NCI-H2196 (cell line): ENCODE measurements around the gene ANKRD33B.
"Not testable (repeated sequence)": the region's sequence is repeated elsewhere in the genome, so short reads cannot be mapped to it uniquely, and the experiment has no call there.

Experiments
- DNase-seq: peaks from one replicate; lab custom pipeline; 2025; ENCODE audit not compliant: unreplicated experiment; lab: John Stamatoyannopoulos, UW

ANKRD33B gene

GRCh38 chr5:10612251-10612650 is 48.4 kb downstream of the ANKRD33B start:
- DNase-seq, result no peak

DNA sequence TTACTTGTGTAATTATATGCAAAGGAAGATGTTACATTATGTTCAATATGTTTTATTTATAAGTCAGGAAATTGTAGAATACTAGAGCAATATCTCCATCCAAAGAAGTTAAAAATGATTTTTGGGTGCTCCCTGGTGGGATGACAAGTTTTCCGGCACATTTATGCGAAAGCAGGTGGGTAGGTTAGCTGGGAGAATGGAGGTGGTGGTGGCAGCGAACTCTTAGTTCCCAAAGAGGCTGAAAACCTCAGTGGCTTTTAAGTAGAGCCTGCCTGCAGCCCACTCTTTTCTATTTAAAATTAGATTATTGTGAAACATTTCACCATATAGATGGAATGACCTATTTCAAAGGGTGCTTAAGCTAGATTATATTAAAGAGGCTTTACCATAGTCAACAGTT is 51.8 kb downstream of the ANKRD33B start:
- no peak for DNase-seq

DNA sequence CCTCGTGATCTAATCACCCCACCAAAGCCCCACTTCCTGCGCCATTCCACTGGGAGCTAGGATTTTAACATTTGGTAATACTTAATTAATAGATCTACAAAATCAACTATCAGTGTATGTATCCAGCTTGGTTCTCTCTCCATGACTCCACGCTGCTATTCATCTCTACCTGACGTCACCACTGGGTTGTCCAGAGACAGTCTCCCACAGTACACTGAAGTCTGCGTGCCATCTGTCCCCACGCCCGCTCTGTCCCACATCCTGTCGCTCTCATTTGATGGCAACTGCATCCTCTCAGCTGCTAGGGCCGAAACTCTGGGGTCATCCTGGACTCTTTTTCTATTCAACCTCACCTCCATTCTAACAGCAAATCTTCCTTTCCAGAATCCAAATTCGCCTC is 53.2 kb downstream of the ANKRD33B start:
- DNase-seq, result no peak

GRCh38 chr5:10618311-10618710 is 54.4 kb downstream of the ANKRD33B start:
- DNase-seq, result no peak

GRCh38 chr5:10619649-10620048 is 55.8 kb downstream of the ANKRD33B start:
- DNase-seq, result no peak

- no peak for DNase-seq
Measured at GRCh38 chr5:10620346-10620745, 56.5 kb downstream of the ANKRD33B start.

DNA sequence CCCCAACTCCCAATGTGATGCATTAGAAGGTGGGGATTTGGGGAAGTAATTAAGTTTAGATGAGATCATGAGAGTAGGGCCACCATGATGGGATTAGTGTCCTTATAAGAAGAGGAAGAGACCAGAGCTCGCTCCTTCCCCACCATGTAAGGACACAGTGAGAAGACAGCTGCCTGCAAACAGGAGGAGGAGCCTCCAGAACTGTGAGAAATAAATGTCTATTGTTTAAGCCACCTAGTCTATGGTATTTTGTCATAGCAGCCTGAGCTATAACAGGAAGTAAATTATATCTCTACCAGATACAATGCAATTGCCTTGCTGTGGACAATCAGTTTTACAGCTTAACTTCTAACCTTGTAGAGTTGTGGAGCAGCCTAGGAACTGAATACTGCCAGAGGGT is 58.0 kb downstream of the ANKRD33B start:
- no peak for DNase-seq

DNA sequence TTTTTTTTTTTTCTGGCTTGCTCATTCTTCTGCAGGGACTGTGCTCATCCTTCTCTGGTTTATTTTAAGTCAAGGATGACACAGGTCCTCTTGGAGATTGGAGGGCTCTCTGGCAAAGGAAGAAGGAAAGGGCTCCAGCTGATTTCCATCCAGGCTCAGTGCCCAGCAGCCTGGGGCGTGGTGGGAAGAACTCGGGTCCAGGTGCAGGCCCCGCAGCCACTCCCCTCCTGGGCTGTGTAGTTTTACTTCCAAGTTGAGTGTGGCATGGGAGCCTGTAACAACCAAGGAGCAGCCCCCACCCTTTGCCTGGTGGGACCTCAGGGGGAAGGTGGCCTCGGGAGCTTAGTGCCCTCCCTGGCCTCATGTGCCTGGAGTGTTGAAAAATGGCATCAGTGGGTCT is 58.9 kb downstream of the ANKRD33B start:
- DNase-seq, result no peak

- DNase-seq, result no peak
Measured at GRCh38 chr5:10623305-10623910, 59.5 kb downstream of the ANKRD33B start.

DNA sequence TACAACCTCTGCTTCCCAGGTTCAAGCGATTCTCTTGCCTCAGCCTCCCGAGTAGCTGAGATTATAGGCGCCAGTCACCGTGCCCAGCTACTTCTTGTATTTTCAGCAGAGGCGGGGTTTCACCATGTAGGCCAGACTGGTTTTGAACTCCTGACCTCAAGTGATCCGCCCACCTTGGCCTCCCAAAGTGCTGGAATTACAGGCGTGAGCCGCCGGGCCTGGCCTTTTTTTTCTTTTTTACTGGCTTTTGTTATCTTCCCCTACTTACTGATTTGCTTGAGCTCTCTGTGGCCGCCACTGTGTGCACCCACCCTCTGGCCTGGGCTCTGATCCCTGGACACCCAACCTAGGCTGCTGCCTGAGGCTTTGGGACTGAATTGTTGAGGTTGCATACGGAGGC is 60.3 kb downstream of the ANKRD33B start:
- no peak for DNase-seq

DNA sequence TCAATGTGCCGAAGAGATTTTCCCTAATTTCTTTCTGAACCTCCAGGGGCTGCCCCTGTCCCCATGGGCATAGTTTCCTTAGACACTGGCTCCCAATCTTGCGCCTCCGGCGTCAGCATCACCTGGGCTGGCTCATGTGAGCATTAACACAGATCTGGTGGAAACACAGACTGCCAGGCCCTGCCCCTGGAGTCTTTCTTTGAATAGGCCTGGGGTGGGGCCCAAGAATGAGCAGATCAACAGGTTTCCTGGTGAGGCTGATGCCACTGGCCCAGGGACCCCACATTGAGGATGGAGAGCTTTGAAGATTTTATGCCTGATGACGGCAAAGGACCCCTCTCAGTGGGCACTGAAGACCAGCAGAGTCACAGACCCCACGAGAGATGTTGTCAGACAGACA is 60.8 kb downstream of the ANKRD33B start:
- DNase-seq, result no peak

DNA sequence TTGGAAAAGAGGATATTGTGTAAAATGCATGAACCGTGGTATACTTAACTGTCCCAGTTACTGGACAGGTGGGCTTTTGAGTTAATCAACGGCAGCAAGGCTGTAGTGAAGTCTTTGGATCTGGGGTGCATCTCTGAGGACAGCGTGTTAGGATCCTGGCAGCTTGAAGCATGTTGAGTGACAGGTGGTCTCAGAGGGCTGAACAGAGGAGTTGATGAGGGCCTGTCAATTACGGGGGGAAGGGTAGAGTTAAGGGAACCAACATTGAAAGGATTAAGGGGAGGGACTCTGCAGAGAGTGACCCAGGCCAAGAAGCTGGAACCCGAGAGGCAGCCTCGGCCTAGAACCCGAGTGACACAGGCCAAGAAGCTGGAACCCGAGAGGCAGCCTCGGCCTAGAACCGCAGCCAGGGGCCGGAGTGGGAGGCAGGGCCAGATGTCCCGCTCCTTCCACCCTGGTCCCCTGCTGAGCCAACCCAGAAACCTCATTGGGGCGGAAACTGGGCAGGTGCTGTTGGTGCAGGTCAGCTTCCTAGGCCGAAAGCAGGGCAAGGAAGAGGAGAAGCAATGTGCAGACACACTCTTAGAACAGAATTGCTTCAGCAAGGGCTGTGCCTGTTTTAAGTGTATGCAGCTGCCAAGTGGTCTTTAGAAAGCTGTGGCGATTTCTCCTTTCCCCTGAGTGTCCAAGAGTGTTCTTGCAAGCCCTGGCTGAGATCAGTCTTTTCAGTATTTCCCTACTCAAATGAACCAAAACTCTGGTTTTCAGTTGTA is 62.0 kb downstream of the ANKRD33B start:
- DNase-seq, result no peak

GRCh38 chr5:10626473-10627013 is 62.7 kb downstream of the ANKRD33B start:
- no peak for DNase-seq

DNA sequence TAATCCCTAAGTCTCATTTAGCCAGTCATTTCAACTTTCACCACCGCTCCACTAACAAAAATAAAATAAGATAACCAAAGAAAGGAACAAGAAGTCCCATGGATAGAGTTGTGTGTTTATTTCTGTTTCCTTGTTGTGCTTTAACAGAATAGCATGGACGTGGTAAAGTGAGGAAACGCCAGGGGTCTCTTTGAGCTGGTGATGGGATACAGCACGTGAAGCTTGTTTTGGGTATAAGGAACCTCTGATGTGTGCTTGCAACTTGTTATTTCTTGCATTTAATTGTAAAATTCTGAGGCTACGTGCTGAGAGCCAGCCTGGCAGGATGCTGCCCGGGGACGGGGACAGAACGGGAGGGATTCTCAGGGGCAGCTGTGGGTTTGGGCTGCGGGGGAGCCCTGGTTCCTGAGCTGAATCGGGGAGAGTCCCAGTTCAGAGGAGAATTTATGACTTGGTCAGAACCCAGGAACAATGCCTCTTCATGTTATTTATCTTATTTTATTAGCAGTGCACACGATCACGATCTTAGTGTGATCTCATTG is 63.4 kb downstream of the ANKRD33B start:
- no peak for DNase-seq

- no peak for DNase-seq
Measured at GRCh38 chr5:10628601-10629000, 64.7 kb downstream of the ANKRD33B start.

DNA sequence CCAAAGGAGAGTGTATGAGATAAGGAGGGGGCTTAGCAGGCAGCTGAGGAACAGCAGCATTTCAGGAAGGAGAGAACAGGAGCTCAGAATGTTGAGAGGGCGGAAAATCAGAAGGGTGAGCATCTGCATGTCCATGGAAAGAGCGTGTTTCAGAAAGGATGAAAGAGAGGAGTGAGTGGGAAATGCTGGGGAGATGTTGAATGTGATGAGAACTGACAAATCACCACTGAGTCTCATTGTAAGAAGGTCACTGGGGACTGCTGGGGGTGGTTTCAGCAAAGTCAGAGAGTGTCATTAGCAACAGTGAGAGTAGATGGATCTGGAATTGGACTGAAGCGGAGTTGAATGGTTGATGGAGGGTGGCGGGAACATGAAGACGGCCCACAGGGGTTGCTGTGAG is 65.8 kb downstream of the ANKRD33B start:
- no peak for DNase-seq

DNA sequence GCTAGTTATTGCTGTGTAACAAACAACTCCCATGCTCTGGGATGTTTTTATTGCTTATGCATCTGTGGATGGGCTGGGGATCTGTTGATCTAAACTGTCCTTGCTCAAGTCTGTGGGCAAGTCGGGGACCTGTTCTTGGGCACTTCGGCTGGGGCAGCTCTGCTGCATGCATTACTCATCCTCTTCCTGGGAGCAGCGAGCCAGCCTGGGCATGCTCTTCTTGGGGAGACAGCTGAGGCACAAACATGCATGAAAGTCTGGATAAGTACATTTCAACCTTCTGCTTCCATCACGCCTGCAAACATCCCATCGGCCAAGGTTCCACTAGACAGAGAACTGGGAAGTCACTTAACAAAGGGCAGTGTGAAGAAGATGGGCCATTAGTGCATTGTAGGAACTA is 66.3 kb downstream of the ANKRD33B start:
- no peak for DNase-seq

DNA sequence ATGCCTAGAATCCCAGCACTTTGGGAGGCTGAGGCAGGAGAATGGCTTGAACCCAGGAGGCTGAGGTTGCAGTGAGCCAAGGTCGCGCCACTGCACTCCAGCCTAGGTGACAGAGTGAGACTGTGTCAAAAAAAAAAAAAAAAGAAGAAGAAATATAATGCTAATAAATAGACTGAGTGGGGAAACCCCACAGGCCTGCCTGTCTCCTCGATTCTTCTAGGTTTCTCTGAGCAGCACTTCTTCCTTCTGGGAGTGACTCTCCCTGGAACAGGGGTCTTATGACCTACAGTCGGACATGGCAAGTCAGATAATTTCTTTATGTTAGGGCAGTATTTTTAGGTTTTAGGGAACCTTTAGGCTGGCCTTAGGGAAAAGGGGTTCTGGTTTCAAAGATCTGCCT is 66.9 kb downstream of the ANKRD33B start:
- not testable (repeated sequence) for DNase-seq

DNA sequence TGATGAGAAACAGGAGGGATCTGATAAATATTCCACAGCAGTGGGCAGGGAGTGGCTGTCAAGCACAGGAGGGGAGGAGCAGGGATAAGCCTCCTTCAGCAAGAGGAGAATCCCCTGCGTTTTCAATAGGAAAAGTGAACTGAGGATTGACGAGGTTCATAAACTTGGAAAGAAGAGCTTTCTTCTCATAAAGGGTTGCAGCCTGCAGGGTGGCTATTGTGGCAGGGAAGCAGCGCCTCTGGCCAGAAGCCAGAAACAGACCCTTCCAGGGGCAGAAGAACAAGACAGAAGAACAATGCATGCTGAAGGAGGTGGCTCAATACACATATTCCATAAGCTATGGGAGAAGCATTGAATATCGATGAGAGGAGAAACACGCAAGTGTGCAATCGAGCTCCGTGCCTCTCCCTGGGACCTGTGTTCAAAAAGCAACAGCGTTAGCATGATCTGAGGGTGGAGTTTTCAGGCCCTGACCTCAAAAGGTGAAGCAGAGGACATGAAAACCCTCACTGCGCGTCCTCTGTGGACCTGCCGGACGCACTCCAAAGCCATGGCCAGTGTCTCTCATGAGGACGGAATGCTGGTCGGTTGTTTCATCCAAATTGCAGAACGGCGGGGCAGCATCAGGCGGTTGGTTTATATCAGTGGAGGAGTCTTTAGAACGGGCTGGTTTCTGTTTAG is 67.6 kb downstream of the ANKRD33B start:
- DNase-seq, result no peak

GRCh38 chr5:10632110-10632761 is 68.4 kb downstream of the ANKRD33B start:
- no peak for DNase-seq
